Spleen (tissue), 7 donors: Measurements from ENCODE around the gene SOAT2.

ENCODE experiments used
- POLR2A ChIP-seq, 3 donors: fragments of 450-650 bp; IDR thresholded peaks; one replicate each; pipeline ENCODE4 v1.5.1; 2017; ENCODE audit warnings: antibody characterized with exemption in 3 of 3, mild to moderate bottlenecking in 1 of 3
- POLR2AphosphoS5 ChIP-seq, 3 donors: sonication (generic); formaldehyde crosslinking; IDR thresholded peaks; one replicate each; pipeline ENCODE4 v1.5.1; 2017; ENCODE audit warnings: antibody characterized with exemption in 3 of 3
- TF ChIP-seq, protein P1 (sequence below), 11 experiments: fragments of 200-600 bp in 7 of 11; fragments of 450-650 bp in 4 of 11; sonication (generic) in 4 of 11; IDR thresholded peaks in 8 of 11; conservative IDR thresholded peaks in 3 of 11; 1 replicate in 7 of 11; 2 replicates in 4 of 11; pipeline versions ENCODE4 v1.4.0 to v1.8.0; 2016 to 2021; ENCODE audit warnings: antibody characterized with exemption in 11 of 11, inconsistent platforms in 4 of 11, mild to moderate bottlenecking in 1 of 11
- donor health status: DM: no; HTN: no; CAD: no; lungs with moderate emphysema.
- donor health status: DM: no; HTN: no; CAD: no.
- donor health status: DM: no; HTN: no; CAD: no.

- TF ChIP-seq, protein P1, sequence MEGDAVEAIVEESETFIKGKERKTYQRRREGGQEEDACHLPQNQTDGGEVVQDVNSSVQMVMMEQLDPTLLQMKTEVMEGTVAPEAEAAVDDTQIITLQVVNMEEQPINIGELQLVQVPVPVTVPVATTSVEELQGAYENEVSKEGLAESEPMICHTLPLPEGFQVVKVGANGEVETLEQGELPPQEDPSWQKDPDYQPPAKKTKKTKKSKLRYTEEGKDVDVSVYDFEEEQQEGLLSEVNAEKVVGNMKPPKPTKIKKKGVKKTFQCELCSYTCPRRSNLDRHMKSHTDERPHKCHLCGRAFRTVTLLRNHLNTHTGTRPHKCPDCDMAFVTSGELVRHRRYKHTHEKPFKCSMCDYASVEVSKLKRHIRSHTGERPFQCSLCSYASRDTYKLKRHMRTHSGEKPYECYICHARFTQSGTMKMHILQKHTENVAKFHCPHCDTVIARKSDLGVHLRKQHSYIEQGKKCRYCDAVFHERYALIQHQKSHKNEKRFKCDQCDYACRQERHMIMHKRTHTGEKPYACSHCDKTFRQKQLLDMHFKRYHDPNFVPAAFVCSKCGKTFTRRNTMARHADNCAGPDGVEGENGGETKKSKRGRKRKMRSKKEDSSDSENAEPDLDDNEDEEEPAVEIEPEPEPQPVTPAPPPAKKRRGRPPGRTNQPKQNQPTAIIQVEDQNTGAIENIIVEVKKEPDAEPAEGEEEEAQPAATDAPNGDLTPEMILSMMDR (IDR thresholded peaks at IDR 0.05 in 8 of 11, conservative IDR thresholded peaks at IDR 0.05 in 3 of 11) = no peak
- TF ChIP-seq POLR2AphosphoS5 (IDR thresholded peaks at IDR 0.05) = no peak
- no peak for TF ChIP-seq POLR2A (IDR thresholded peaks at IDR 0.05)
Observed at GRCh38 chr12:53074283-53074998, 28.8 kb upstream of the SOAT2 start.
